Lung (tissue), 12 donors: ENCODE data around the gene EIF2D. TPM values are rescaled to one million over a fixed set of nuclear protein-coding genes. Genes with fewer than 3 reads are reported as not detected.

Source experiments
- ATAC-seq: fragments of 200-7000 bp; cut with Tn5 transposase; one replicate; pipeline ENCODE4 v1.9.1; 2020; ENCODE audit warnings: moderate number of reproducible peaks; ENCODE audit not compliant: insufficient read depth, low FRiP score
- DNase-seq, 3 donors: peaks; one replicate each; pipeline ENCODE4 v3.0.0-alpha.2; 2013 to 2017
- H3K27ac ChIP-seq, 2 donors: one replicate each; pipeline ENCODE4 v1.5.1; 2013; ENCODE audit warnings: mild to moderate bottlenecking in 2 of 2, moderate library complexity in 2 of 2, control low read depth in 1 of 2, inconsistent platforms in 1 of 2, low read depth in 1 of 2, low read length in 1 of 2
- H3K27me3 ChIP-seq, 3 donors: one replicate each; pipeline ENCODE4 v1.5.1; 2013; ENCODE audit warnings: low read length in 2 of 3; ENCODE audit not compliant: control insufficient read depth in 3 of 3, insufficient read depth in 3 of 3
- H3K36me3 ChIP-seq, 4 donors: one replicate each; pipeline ENCODE4 v1.5.1; 2013; ENCODE audit warnings: low read length in 4 of 4, mild to moderate bottlenecking in 1 of 4, moderate library complexity in 1 of 4; ENCODE audit not compliant: control insufficient read depth in 4 of 4, insufficient read depth in 4 of 4
- H3K4me1 ChIP-seq, 5 donors: one replicate each; pipeline ENCODE4 v1.5.1; 2013; ENCODE audit warnings: low read length in 5 of 5, mild to moderate bottlenecking in 2 of 5, moderate library complexity in 1 of 5; ENCODE audit not compliant: control insufficient read depth in 5 of 5, insufficient read depth in 5 of 5
- H3K4me3 ChIP-seq: one replicate; pipeline ENCODE4 v1.5.1; 2013; ENCODE audit warnings: mild to moderate bottlenecking, control low read depth, moderate library complexity
- H3K9ac ChIP-seq, 2 donors: one replicate each; pipeline ENCODE4 v1.5.1; 2013; ENCODE audit warnings: low read length in 2 of 2, control low read depth in 1 of 2; ENCODE audit not compliant: insufficient read depth in 1 of 2
- H3K9me3 ChIP-seq, 4 donors: one replicate each; pipeline ENCODE4 v1.5.1; 2013; ENCODE audit warnings: low read length in 3 of 4, mild to moderate bottlenecking in 1 of 4, moderate library complexity in 1 of 4; ENCODE audit not compliant: control insufficient read depth in 4 of 4, insufficient read depth in 3 of 4
- CTCF ChIP-seq: IDR thresholded peaks from 2 replicates; pipeline ENCODE4 v1.5.1; 2012; ENCODE audit warnings: mild to moderate bottlenecking; ENCODE audit errors: control extremely low read depth, extremely low read depth
- WGBS, 2 donors: extraction: QIAGEN DNeasy Blood & Tissue Kit; methylation state at CpG; one replicate each; pipeline ENCODE4 v1.1.7; 2013; 5-methylcytosine and 5-hydroxymethylcytosine counted together
- polyA plus RNA-seq, 2 donors: library from polyadenylated mRNA; stranded (reverse); fragments of 200-250 nt; gene quantifications; one replicate each; pipeline ENCODE4 v1.2.1, GENCODE V29; 2013
- total RNA-seq, 2 donors: library from RNA; depleted of rRNA in 1 of 2; stranded (reverse); fragments of >200 nt in 1 of 2; gene quantifications; one replicate each; pipeline ENCODE4 v1.2.1, GENCODE V29; 2014 to 2021
- donor health status: control.
- donor health status: control.
- donor health status: Bipolar disorder and iron deficiency.
- donor health status: healthy.
- donor health status: DM: yes; HTN: yes; CAD: no.

EIF2D gene
- total and polyA plus RNA-seq, 4 donors = 27.7 to 78.9 (median 43.2) TPM

GRCh38 chr1:206577626-206578025, 34.6 kb downstream of the EIF2D start:
- H3K27ac ChIP-seq = peak overlapping the region in 1 of 2 donors; percentile 52

DNA sequence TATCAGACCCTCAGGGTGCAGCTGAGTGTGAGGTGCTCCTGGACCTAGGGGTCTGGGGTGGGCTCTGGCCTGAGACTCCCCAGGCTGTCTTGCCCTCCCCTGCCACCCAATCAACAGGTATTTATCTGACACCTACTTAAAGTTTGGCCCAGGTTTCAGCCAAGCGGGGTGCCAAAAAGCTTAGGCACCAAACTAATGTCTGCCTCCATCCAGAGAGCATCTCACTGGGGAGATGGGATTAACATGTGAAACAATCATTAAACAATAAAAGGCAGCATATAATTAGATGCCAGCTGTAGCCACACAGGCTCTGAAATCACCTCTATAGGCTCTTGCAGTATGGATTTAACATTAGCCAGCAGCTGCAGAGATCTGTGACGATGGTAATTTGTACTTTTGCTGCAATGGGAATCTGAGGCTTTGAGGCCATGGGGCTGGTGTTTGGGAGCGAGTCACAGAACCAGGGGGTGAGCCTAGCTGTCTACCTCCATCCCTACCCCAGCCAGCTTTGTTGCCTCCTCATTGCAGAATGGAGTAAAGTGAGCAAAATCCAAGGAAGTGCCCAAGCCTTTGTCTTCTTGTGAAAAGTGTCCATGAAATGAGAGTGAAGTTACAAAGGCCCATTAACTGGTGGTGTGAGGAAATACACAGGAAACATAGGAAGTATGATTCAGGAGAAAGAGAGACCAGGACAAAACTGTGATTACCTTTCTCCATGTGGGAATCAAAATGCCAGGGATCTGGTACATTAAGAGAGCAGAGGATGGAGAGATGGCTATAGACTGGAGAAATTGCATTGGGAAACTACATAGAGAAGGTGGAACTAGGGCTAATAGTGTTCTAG, 36.1 kb downstream of the EIF2D start:
- peaks cover 0 to 19% (median 3%) of the 10 kb centered on the region in 5 donors for H3K4me1 ChIP-seq
- no peak overlapping the region for H3K9ac ChIP-seq
- ATAC-seq = no peak
- DNase-seq = no peak
- no peak for TF ChIP-seq CTCF
- no peaks in the 10 kb centered on the region for H3K27me3 ChIP-seq
- 92% methylated on average over 3 of the region's 3 CpGs for WGBS, 2 donors
- H3K27ac ChIP-seq = peak overlapping the region in 1 of 2 donors; percentile 96
- no peak overlapping the region for H3K4me3 ChIP-seq
- H3K9me3 ChIP-seq = no peaks in the 10 kb centered on the region
- peaks cover 0 to 1% (median 0%) of the 10 kb centered on the region in 4 donors for H3K36me3 ChIP-seq

More at GRCh38 chr1:206577626-206578025, 34.6 kb downstream of the EIF2D start:
- Histone ChIP-seq H3K4me1 (peaks cover 0 to 21% (median 3%) of the 10 kb centered on the region in 5 donors), H3K36me3 (peaks cover 0 to 1% (median 0%) of the 10 kb centered on the region in 4 donors), H3K27me3 (no peaks in the 10 kb centered on the region), H3K9me3 (no peaks in the 10 kb centered on the region), H3K9ac (no peak overlapping the region), H3K4me3 (no peak overlapping the region)
- no peak for DNase-seq
- TF ChIP-seq CTCF = no peak
- no peak for ATAC-seq
- 83 to 96% methylated on average over 4 of the region's 4 CpGs for WGBS, 2 donors

- DNase-seq (peak; percentile 79 to 97 (median 95)), ATAC-seq (peak; percentile 63)
- Histone ChIP-seq H3K4me3 (no peak overlapping the region), H3K27me3 (no peaks in the 10 kb centered on the region), H3K9me3 (no peaks in the 10 kb centered on the region), H3K4me1 (peaks cover 0 to 19% (median 3%) of the 10 kb centered on the region in 5 donors), H3K36me3 (peaks cover 0 to 1% (median 0%) of the 10 kb centered on the region in 4 donors), H3K27ac (peak overlapping the region in 1 of 2 donors; percentile 96), H3K9ac (no peak overlapping the region)
- 12 to 32% methylated on average over 11 of the region's 11 CpGs for WGBS, 2 donors
- TF ChIP-seq CTCF = no peak
Observed at GRCh38 chr1:206575165-206575893, 36.9 kb downstream of the EIF2D start.
